ENCODE measurements around the gene SLC6A3. TPM values are rescaled to one million over a fixed set of nuclear protein-coding genes. Genes with fewer than 3 reads are reported as not detected.

SLC6A3 gene
- total and polyA plus RNA-seq, 2 donors (not counting 1 experiment from before 2014, with no cell fraction given): not detected

DNA sequence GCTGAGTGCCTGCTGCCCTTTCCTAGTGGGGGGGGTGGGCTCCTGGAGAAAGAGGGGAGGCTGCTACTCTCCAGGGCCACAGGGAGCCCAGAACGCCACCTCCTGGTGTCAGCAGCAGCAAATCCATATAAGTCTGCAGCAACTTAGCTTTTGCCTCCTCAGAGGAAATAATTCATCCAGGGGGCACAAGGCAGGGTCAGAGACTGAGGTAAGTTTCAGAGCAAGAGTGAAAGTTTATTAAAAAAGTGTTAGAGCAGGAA, 96.3 kb downstream of the SLC6A3 start:
- H3K9me3 ChIP-seq (ENCODE audit: control insufficient read depth, insufficient read depth, low read depth, low read length): no peaks in the 10 kb centered on the region
- peaks cover 2% of the 10 kb centered on the region for H3K4me1 ChIP-seq (ENCODE audit: control insufficient read depth, extremely low read depth, insufficient read depth, low read length)
- H3K36me3 ChIP-seq (ENCODE audit: control insufficient read depth, insufficient read depth, low read length): no peaks in the 10 kb centered on the region
- no peaks in the 10 kb centered on the region for H4K20me1 ChIP-seq (ENCODE audit: control insufficient read depth, extremely low read depth, insufficient read depth, low read length)
- TF ChIP-seq, protein P1, sequence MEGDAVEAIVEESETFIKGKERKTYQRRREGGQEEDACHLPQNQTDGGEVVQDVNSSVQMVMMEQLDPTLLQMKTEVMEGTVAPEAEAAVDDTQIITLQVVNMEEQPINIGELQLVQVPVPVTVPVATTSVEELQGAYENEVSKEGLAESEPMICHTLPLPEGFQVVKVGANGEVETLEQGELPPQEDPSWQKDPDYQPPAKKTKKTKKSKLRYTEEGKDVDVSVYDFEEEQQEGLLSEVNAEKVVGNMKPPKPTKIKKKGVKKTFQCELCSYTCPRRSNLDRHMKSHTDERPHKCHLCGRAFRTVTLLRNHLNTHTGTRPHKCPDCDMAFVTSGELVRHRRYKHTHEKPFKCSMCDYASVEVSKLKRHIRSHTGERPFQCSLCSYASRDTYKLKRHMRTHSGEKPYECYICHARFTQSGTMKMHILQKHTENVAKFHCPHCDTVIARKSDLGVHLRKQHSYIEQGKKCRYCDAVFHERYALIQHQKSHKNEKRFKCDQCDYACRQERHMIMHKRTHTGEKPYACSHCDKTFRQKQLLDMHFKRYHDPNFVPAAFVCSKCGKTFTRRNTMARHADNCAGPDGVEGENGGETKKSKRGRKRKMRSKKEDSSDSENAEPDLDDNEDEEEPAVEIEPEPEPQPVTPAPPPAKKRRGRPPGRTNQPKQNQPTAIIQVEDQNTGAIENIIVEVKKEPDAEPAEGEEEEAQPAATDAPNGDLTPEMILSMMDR (conservative IDR thresholded peaks at IDR 0.05 in 1 of 2, IDR thresholded peaks at IDR 0.05 in 1 of 2; ENCODE audit: low read depth in 1 of 2, low read length in 2 of 2): no peak
- no peak for TF ChIP-seq EZH2 (IDR thresholded peaks at IDR 0.05; ENCODE audit: low read length, missing control alignments)
- no peak for DNase-seq (ENCODE audit: low read depth in 2 of 2)
- H2AFZ ChIP-seq (ENCODE audit: low read length): no peak overlapping the region
- no peak overlapping the region for H3K27ac ChIP-seq (ENCODE audit: insufficient read depth, low read length)
- H3K4me2 ChIP-seq (ENCODE audit: extremely low read depth, insufficient read depth, low read length): no peak overlapping the region
- H3K9ac ChIP-seq (ENCODE audit: insufficient read depth, low read length): no peak overlapping the region
- peaks cover 5% of the 10 kb centered on the region for H3K79me2 ChIP-seq (ENCODE audit: control insufficient read depth, insufficient read depth, low read length)
- no peaks in the 10 kb centered on the region for H3K27me3 ChIP-seq (ENCODE audit: control insufficient read depth, insufficient read depth, low read length)
- H3K4me3 ChIP-seq (replicated peaks in 1 of 4; ENCODE audit: control extremely low read depth in 1 of 4, insufficient read depth in 1 of 4, low read depth in 3 of 4, low read length in 4 of 4): no peak overlapping the region

DNA sequence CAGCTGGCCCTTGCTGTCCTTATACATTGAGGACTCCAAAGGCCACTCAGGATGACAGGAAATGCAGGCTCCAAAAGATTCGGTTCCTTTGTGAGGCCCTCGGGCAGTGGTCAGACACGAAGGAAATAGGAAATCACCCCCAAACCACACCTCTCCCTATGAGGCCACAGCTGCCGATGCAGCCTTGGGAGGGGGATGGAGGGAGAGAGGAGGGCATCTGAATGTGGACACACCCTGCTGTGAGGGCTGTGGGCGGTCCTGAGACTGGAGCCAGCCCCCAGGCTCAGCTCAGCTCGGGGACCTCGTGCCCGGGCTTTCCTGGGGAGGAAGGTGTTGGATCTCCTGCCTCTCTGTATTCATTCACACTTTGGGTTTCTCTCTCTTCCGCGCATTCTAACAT, 97.7 kb downstream of the SLC6A3 start:
- Histone ChIP-seq H3K27ac (ENCODE audit: insufficient read depth, low read length) (no peak overlapping the region), H3K4me1 (ENCODE audit: control insufficient read depth, extremely low read depth, insufficient read depth, low read length) (peaks cover 3% of the 10 kb centered on the region), H3K4me2 (ENCODE audit: extremely low read depth, insufficient read depth, low read length) (no peak overlapping the region), H2AFZ (ENCODE audit: low read length) (no peak overlapping the region), H3K9ac (ENCODE audit: insufficient read depth, low read length) (no peak overlapping the region), H3K4me3 (replicated peaks in 1 of 4; ENCODE audit: control extremely low read depth in 1 of 4, insufficient read depth in 1 of 4, low read depth in 3 of 4, low read length in 4 of 4) (no peak overlapping the region), H3K9me3 (ENCODE audit: control insufficient read depth, insufficient read depth, low read depth, low read length) (no peaks in the 10 kb centered on the region), H4K20me1 (ENCODE audit: control insufficient read depth, extremely low read depth, insufficient read depth, low read length) (no peaks in the 10 kb centered on the region), H3K27me3 (ENCODE audit: control insufficient read depth, insufficient read depth, low read length) (no peaks in the 10 kb centered on the region), H3K36me3 (ENCODE audit: control insufficient read depth, insufficient read depth, low read length) (peaks cover under 1% of the 10 kb centered on the region), H3K79me2 (ENCODE audit: control insufficient read depth, insufficient read depth, low read length) (peaks cover 10% of the 10 kb centered on the region)
- DNase-seq (ENCODE audit: low read depth in 2 of 2): no peak
- no peak for TF ChIP-seq EZH2 (IDR thresholded peaks at IDR 0.05; ENCODE audit: low read length, missing control alignments)
- TF ChIP-seq, protein P1 (conservative IDR thresholded peaks at IDR 0.05 in 1 of 2, IDR thresholded peaks at IDR 0.05 in 1 of 2; ENCODE audit: low read depth in 1 of 2, low read length in 2 of 2): no peak

DNA sequence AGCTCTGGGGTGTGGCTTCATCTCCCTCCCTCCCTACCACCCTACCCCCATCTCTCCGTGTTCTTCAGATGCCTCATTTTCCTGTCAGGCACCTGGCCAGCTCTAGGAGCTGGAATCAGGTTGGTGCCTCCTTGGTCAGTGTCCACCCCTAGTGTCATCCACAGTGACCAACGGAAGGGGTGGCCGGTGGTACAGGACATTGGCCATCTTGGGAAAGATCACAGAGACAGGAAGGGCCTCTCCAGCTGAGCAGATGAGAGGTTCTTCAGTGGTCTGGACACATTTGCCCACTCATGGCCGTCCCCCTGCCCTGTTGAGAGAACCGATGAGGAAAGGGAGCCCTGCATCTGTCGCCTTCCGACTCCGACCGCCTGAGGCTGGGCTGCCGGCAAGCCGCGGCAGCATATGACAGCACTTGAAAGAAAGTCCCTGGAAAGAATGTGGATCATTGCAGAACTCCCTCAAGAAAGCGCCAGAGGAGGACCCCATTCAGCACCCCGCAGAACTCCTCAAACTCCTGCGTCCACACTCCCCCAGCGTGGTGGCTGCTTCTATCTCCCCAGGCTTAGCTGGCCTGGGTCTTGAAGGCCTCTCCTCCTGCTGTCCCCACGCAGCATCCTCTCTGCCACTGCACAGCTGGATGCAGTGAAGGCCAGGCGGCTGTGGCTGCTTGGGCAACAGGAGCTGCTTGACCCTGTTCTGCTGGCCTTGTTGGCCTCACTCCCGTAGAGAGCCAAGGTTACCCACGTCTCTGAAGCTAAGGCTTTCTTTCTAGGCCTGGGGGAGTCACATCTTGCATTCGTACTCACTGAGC, 98.4 kb downstream of the SLC6A3 start:
- TF ChIP-seq EZH2 (IDR thresholded peaks at IDR 0.05; ENCODE audit: low read length, missing control alignments): no peak
- TF ChIP-seq, protein P1 (conservative IDR thresholded peaks at IDR 0.05 in 1 of 2, IDR thresholded peaks at IDR 0.05 in 1 of 2; ENCODE audit: low read depth in 1 of 2, low read length in 2 of 2): no peak
- no peak overlapping the region for H3K4me2 ChIP-seq (ENCODE audit: extremely low read depth, insufficient read depth, low read length)
- H3K4me3 ChIP-seq (replicated peaks in 1 of 4; ENCODE audit: control extremely low read depth in 1 of 4, insufficient read depth in 1 of 4, low read depth in 3 of 4, low read length in 4 of 4): no peak overlapping the region
- no peak overlapping the region for H3K9ac ChIP-seq (ENCODE audit: insufficient read depth, low read length)
- no peak for DNase-seq (ENCODE audit: low read depth in 2 of 2)
- peaks cover 3% of the 10 kb centered on the region for H3K4me1 ChIP-seq (ENCODE audit: control insufficient read depth, extremely low read depth, insufficient read depth, low read length)
- H3K9me3 ChIP-seq (ENCODE audit: control insufficient read depth, insufficient read depth, low read depth, low read length): no peaks in the 10 kb centered on the region
- no peaks in the 10 kb centered on the region for H3K27me3 ChIP-seq (ENCODE audit: control insufficient read depth, insufficient read depth, low read length)
- H3K79me2 ChIP-seq (ENCODE audit: control insufficient read depth, insufficient read depth, low read length): peaks cover 10% of the 10 kb centered on the region
- H3K27ac ChIP-seq (ENCODE audit: insufficient read depth, low read length): no peak overlapping the region
- no peak overlapping the region for H2AFZ ChIP-seq (ENCODE audit: low read length)
- H4K20me1 ChIP-seq (ENCODE audit: control insufficient read depth, extremely low read depth, insufficient read depth, low read length): no peaks in the 10 kb centered on the region
- peaks cover 5% of the 10 kb centered on the region for H3K36me3 ChIP-seq (ENCODE audit: control insufficient read depth, insufficient read depth, low read length)

Measured in fibroblast of lung (primary cell).